Raji (cell line): Measurements from ENCODE around the gene LETMD1.

Source experiments
- POLR2A ChIP-seq: IDR thresholded peaks from 2 replicates; pipeline ENCODE4 v1.6.1; 2011; ENCODE audit warnings: low read depth, low read length, control low read depth; ENCODE audit not compliant: insufficient read depth

LETMD1 gene

DNA sequence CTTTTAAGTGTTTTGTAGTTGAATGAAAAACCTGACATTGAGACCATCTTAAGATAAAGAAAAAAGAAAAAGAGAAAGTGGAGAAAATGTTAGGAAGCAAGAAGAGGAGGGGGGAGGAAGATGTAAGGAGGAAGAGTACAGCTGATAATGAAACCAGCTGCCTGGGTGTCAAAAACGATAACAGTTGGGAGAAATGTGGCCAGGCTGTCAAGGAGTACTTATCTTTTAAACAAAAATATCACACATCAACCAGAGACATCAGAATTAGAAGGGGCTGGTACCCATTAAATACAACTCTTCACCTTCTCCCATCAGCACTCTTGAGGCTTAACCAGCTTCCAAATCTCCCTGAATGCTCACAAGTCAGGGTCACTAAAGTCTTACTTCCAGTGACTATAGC, 26.4 kb upstream of the LETMD1 start:
- no peak for TF ChIP-seq POLR2A

DNA sequence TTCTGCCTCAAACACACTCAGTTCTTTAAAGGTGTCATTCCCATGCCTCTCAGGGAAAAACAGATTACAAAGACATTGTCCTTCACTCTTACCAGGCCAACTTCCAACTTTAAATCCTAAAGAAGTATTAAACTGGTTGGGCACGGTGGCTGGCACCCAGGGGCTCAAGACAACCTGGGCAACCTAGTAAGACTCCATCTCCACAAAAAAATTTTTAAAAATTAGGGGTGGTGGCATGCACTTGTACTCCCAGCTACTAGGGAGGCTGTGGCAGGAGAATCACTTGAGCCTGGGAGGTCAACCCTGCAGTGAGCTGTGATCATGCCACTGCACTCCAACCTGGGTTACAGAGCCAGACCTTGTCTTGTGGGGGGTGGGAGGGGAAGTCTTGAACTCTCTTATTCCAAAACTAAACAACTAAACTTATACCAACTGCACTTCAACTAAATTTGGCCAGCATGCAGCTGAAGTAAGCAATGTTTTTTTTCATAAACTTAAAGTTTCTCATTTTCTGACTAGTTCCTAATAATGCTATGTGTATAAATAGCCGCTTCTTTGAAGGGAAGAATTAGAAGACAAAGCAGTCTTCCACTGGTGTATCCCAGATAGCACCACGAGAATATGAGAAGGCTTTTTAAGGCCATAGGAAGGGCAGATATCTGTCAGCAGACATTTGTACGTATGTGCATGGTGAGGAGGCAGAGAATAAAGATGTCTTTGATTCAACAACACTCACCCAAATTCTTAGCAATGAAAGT, 24.3 kb upstream of the LETMD1 start:
- TF ChIP-seq POLR2A = no peak

DNA sequence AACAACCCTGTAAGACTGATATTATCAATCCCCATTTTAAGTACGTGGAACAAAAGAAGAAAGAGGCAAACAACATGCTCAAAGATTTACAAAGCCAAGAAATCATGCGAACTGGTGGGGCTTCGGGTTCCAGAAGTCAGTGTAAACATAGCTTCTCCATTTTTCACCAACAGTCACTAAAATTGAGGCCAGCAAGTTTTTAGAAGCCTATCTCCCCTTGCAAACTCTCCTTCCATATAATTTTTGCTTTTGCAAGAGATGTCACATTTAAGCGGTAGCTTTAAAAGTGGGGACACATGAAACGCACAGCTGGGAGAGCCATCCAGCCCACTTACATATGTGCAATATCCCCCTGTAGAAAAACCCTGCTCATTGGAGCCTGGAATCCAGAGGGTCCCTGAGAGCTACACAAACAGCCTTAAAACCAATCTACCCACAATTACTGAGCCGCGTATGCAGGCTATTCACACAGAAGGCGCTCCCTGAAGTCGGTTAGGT, 22.7 kb upstream of the LETMD1 start:
- no peak for TF ChIP-seq POLR2A

DNA sequence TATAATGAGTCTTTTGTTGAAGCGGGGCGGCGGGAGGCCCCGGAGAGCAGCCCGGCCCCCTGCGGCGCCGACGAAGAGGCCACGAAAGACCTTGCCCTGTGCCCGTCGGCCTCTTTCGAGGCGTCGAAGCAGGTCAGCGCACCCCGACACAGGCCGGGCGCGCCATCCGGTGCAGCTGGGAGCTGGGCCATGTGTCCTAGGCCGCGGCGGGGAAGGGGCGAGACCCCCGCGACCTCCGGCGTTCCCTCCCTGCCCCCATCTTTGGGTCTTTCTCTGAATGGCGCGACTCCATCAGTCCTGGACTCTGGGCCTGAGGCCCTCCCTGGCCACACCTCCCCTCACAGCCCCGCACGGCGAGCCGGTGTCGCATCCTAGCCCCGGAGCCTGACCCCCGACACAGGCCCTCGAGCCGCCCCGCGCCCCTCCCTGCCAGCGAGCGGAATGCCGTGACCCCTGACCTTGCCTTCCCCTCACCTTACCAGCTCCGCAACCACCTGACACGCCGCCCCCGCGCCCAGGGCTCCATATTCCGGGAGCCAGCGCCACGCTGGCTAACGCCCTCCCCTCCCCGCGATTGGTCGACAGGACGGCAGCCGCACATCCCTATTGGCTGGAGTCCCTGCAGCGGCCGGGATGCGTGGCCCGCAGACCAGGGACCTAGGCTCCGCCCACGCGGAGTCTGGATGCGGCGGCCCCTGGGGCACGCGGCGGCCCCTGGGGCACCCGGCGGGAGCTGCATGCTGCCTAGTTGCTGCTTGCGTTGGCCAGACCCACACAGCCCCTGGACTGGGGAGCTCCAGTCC, 22.1 kb upstream of the LETMD1 start, which contains the start of gene SLC11A2:
Gene SLC11A2 (minus strand): TSS at position 549 of the 803 bp plus-strand sequence. CDS start 15,656 bp downstream, outside the sequence.
- peak; percentile 88 for TF ChIP-seq POLR2A

DNA sequence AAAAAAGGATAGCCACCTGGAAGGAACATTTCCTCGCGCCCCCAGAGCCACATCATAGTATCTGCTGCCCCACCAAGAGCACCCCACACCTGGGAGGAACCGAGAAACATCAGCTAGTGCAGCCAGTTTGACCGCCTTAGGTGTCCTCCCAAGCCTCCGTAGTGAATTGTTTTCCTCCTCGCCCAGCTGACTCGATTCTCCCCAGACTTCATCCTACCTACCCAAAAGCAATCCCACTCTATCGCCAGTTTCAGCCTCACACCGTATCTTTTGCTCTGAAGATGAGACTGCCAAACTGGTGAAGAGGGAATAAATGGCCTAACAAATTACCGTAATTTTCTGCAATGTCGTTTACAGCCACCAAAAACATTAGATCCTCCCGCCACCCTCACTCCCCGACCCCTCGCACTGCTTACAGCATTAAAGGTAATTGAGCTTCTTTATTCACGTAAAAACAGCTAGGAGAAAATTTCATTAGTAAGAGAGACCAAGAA, 20.7 kb upstream of the LETMD1 start:
- no peak for TF ChIP-seq POLR2A

DNA sequence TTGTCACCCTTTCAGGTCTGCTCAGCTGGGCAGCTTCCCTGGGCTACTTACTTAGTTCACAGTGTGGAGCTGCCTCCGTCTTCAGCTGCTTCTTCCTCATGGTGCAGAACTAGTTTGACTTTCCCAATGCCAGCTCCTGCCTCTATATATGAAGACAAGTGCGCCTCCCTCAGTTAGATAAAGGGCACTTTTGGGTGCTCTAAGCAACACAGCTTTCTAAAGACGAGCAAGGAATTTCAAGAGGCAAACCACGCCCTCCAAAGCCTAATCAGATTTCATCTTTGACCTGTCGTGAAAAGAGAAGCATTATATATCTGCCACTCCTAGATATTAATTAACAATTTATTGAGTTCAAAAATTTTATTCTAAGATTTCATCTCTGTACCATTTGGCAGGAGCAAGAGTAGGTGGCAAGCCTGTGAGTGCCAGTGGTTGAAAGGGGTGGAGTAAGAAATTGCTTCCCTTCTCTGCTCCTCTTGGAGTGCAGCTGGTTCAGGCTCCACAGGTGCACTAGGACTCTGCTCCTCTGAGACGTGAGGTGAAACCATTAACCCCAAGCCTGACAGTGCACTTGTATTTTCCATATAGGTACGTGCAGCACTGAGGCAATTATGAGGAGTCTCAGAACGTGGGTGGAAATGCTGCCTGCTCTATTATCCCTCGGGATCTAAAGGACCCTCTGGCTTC, 19.9 kb upstream of the LETMD1 start:
- 0 out of 2 replicates have a peak, but pooled peaks have one; percentile 17 for TF ChIP-seq POLR2A

DNA sequence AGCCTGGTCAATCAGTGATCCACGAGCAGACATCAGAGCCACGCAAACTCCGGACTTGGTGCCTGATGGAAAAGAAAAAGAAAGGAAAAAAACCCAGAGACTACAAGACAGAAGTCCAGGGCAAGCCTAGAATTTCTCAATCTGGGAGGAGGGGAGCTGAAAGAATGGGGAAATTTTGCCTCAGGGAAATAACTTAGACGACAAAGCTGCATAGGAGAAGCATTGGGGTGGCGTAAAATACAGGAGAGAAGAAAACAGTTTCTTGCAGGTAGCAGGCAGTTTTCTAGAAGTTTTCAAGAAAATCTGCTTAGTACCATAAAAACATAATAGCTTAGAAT, 19.3 kb upstream of the LETMD1 start:
- no peak for TF ChIP-seq POLR2A

DNA sequence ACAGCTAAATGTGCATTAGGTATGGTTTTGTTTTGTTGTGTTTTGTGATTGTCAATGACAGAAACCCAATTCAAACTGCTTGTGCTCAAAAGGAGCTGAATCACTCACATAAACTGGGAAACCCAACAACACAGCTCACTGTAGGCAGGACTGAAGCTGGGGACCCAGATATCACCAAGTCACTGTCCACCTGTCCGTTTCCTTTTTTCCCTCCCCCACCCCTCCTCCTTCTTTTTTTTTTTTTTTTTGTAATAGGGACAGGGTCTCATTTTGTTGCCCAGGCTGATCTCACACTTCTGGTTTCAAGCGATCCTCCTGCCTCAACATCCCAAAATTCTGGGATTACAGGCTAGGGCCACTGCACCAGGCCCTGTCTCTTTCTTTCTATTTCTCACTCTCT, 15.1 kb upstream of the LETMD1 start:
- TF ChIP-seq POLR2A = no peak

DNA sequence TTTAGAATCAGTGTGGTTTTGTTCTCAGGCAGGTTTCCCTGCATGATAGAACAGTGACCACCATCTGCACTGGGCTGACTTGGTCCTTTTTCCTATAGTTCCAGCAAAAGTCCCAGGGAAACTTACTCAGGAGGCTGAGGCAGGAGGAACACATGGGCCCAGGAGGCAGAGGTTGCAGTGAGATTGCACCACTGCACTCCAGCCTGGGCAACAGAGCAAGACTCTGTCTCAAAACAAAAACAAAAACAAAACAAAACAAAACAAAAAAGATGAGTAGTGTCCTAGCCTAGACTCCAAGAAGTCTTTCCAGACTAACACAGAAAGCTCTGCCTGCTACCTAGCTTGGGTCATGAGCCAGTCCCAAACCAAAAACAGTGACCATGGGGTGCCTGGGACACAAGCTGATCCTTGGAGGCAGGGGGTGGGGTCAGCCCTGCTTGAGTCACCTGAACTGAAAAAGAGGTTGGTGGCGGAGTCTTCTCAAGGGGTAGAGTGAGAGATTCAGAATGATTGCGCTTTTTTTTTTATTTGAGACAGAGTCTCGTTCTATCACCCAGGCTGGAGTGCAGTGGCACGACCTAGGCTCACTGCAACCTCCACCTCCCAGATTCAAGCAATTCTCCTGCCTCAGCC, 14.6 kb upstream of the LETMD1 start:
- no peak for TF ChIP-seq POLR2A

DNA sequence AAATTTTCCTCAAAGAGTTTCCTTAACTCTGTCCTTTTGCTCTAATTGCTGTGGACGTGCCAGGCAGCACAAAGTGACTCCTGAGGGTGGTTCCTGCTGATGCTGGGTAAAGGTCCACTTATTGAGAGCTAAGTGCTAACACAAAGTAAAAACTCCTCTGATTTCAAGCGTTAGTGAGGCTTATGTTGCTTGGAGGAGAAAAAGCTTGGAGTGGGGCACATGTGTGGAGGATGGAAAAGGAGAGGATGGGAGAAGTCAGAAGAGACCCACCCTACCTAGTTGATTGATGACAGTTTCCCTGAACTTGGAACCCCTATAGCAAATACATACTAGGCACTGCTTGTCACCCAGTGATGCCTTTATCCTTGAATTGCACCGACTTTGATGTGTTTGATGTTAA, 11.8 kb upstream of the LETMD1 start:
- TF ChIP-seq POLR2A = no peak

DNA sequence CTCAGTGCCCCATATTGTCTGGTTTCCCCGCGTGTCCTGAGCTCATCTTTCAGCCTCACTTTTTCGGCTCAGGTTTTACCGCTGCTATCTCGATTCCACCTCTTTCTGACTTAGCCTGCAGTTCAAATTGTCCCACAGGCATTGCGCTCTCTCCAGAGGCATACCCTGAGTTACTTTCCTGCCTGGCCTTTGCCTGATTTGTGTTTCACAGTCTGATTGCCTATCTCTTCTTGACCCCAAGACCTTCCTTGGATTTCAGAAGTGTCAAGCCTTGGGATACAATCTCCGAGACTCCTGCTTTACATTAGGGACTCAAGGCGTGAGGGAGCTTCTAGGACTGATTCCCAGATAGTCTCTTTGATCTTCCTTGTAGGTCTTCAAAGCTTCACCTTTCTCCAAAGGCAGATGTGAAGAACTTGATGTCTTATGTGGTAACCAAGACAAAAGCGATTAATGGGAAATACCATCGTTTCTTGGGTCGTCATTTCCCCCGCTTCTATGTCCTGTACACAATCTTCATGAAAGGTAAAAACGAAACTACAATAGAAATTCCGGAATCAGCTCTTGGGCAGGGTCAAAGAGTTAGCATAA, 629 bp downstream of the LETMD1 start:
- no peak for TF ChIP-seq POLR2A

DNA sequence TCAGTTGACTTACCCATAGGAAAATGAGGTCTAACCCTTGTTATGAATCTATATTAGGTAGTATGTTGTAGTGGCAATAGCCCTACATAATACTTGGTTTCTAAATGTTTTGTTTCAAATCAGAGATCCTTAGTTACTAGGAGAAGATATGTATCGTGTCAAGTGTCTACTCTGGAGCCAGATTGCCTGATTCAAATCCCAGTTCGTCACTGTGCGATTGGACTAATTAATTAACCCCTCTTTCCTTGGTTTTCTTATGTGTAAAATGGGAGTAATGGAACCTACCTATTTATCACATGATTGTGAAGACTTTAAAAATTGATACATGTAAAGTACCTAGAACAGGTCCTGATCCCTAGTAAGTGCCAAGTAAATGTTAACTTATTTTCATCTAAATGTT, 1.4 kb downstream of the LETMD1 start:
- no peak for TF ChIP-seq POLR2A

DNA sequence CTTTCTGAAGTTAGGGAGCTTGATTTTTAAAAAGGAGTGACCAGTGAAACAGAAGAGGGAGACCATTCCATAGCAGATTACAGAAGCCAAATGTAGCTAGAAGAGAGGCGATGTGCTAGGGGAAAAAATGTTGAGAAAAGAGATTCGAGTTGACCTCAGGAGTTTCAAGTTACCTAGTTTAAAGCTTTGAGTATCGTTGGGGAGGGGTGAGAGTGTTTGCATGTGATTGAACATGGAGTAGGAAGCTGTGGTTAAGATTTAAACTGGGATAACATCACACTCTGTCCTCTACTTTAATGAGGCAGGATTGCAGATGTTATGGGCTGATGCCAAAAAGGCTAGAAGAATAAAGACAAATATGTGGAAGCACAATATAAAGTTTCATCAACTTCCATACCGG, 3.7 kb downstream of the LETMD1 start:
- TF ChIP-seq POLR2A = no peak

DNA sequence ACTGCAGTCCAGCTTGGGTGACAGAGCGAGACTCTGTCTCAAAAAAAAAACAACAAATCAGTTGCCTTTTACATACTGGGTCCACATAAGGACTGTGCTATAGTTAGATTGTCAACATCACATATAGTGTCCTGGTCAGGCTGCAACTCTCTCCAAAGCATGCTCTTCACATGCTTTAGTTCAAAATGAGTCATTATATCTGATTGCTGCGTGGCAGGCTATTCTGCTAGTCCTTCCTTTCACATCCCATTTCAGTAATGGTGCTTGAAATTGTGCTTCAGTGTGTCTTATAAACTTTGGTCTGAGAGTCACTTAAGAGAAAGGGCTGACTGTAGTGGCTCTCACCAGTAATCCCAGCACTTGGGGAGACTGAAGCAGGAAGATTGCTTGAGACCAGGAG, 6.9 kb downstream of the LETMD1 start:
- TF ChIP-seq POLR2A = no peak

DNA sequence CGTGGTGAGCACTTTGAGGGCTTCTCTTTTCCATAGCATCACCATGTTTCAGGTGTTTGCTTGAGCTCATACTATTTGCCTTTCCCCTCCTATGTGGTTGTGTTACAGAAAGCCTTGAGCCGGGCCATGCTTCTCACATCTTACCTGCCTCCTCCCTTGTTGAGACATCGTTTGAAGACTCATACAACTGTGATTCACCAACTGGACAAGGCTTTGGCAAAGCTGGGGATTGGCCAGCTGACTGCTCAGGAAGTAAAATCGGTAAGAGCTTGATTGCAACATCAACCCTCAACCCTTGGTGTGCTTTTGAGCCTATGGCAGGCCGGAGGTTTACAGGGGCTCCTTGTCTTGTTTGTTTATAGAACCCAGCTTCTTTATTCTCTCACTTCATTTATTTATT, 8.1 kb downstream of the LETMD1 start:
- TF ChIP-seq POLR2A = no peak

DNA sequence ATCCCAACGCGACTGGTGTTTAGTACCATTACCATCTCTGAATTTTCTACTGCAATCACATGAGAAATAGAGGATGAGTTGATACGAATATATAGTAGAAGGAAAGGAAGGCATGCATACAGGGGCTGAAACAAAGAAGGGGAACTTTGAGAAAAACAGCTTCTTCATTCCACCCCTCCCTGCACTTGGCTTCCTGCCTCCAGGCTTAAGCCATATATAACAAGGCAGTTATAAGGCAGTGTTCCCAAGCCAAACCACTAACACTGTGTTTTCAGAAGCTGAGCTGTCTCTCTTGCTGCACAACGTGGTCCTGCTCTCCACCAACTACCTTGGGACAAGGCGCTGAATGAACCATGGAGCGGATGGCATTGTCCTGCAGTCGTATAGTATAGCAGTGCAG, 11.0 kb downstream of the LETMD1 start:
- no peak for TF ChIP-seq POLR2A
